GM18517 (cell line): ENCODE data around the gene ANKS1B.
"Not testable (repeated sequence)": the region's sequence is repeated elsewhere in the genome, so short reads cannot be mapped to it uniquely, and the experiment has no call there.

Experiments used
- ATAC-seq: cut with Tn5 transposase; IDR thresholded peaks from one replicate; pipeline ENCODE4 v1.9.1; 2021; ENCODE audit warnings: mild to moderate bottlenecking, moderate library complexity; ENCODE audit not compliant: unreplicated experiment

Gene ANKS1B

GRCh38 chr12:99609455-99610181 lies 375.1 kb downstream of the ANKS1B start:
- no peak for ATAC-seq

- peak; percentile 76 for ATAC-seq
Measured at GRCh38 chr12:99600388-99600787, 384.3 kb downstream of the ANKS1B start.

- no peak for ATAC-seq
Measured at GRCh38 chr12:99598785-99599184, 386.0 kb downstream of the ANKS1B start.

- no peak for ATAC-seq
Measured at GRCh38 chr12:99596762-99597161, 388.0 kb downstream of the ANKS1B start.

GRCh38 chr12:99577125-99577524 lies 407.6 kb downstream of the ANKS1B start:
- not testable (repeated sequence) for ATAC-seq

GRCh38 chr12:99573980-99574379 lies 410.8 kb downstream of the ANKS1B start:
- ATAC-seq = no peak

GRCh38 chr12:99567072-99567471 lies 417.7 kb downstream of the ANKS1B start:
- ATAC-seq = no peak

- ATAC-seq = no peak
Measured at GRCh38 chr12:99558109-99558508, 426.6 kb downstream of the ANKS1B start.

- ATAC-seq = no peak
Measured at GRCh38 chr12:99553461-99553860, 431.3 kb downstream of the ANKS1B start.

GRCh38 chr12:99552022-99552421 lies 432.7 kb downstream of the ANKS1B start:
- no peak for ATAC-seq

- ATAC-seq = no peak
Measured at GRCh38 chr12:99549651-99550050, 435.1 kb downstream of the ANKS1B start.

GRCh38 chr12:99549196-99549595 lies 435.5 kb downstream of the ANKS1B start:
- no peak for ATAC-seq

GRCh38 chr12:99544457-99544856 lies 440.3 kb downstream of the ANKS1B start:
- no peak for ATAC-seq

GRCh38 chr12:99529966-99530365 lies 454.8 kb downstream of the ANKS1B start:
- peak; percentile 98 for ATAC-seq

GRCh38 chr12:99528478-99528877 lies 456.3 kb downstream of the ANKS1B start:
- no peak for ATAC-seq

- no peak for ATAC-seq
Measured at GRCh38 chr12:99523853-99524252, 460.9 kb downstream of the ANKS1B start.

- no peak for ATAC-seq
Measured at GRCh38 chr12:99522456-99522855, 462.3 kb downstream of the ANKS1B start.

GRCh38 chr12:99521664-99522063 lies 463.1 kb downstream of the ANKS1B start:
- ATAC-seq = no peak

GRCh38 chr12:99513066-99513465 lies 471.7 kb downstream of the ANKS1B start:
- ATAC-seq = no peak

- ATAC-seq = no peak
Measured at GRCh38 chr12:99505805-99506204, 478.9 kb downstream of the ANKS1B start.

- ATAC-seq = no peak
Measured at GRCh38 chr12:99498756-99499155, 486.0 kb downstream of the ANKS1B start.

- ATAC-seq = no peak
Measured at GRCh38 chr12:99495799-99496198, 488.9 kb downstream of the ANKS1B start.

GRCh38 chr12:99493197-99493596 lies 491.5 kb downstream of the ANKS1B start:
- no peak for ATAC-seq
